AG20443 (cell line): ENCODE data around the gene RCSD1.
"Not testable (repeated sequence)": the region's sequence is repeated elsewhere in the genome, so short reads cannot be mapped to it uniquely, and the experiment has no call there.

Experiments
- DNase-seq: peaks from one replicate; pipeline ENCODE4 v3.0.0; 2012; ENCODE audit warnings: low spot score, mixed read lengths

RCSD1 gene

DNA sequence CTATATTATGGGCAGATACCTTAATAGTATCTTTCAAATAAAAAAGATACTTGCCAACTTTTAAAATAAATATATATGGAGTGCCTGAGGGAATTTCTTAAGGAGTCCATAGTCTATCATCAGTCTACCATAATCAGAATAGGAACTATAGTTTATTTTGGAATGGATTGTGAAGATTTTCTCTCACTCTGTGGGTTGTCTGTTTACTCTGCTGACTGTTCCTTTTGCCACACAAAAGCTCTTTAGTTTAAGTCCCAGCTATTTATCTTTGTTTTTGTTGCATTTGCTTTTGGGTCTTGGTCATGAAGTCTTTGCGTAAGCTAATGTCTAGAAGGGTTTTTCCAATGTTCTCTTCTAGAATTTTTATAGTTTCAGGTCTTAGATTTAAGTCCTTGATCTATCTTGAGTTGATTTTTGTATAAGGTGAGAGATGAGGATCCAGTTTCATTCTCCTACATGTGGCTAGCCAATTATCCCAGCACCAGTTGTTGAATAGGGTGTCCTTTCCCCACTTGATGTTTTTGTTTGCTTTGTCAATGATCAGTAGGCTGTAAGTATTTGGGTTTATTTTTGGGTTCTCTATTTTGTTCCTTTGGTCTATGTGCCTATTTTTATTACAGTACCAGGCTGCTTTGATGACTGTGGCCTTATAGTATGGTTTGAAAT, 112.5 kb downstream of the RCSD1 start:
- not testable (repeated sequence) for DNase-seq

DNA sequence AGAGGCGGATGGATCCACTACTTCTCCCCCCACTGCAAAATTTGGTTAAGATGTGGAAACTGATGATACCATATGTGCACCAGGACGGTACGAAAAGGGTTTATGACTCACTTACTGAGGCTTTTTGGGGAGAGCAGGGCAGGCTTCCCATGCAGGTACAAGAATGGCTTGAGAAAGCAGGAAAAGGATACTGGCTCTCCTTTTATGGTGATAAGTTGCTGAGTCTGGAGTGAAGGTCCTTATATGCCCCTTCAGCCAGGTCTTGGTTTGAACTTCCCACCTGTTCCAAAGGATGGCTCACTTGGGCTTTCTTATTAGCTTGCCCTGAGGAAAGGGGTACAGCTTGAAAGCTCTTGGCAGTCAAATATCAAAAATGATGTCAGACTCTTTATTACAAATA, 114.9 kb downstream of the RCSD1 start:
- no peak for DNase-seq

DNA sequence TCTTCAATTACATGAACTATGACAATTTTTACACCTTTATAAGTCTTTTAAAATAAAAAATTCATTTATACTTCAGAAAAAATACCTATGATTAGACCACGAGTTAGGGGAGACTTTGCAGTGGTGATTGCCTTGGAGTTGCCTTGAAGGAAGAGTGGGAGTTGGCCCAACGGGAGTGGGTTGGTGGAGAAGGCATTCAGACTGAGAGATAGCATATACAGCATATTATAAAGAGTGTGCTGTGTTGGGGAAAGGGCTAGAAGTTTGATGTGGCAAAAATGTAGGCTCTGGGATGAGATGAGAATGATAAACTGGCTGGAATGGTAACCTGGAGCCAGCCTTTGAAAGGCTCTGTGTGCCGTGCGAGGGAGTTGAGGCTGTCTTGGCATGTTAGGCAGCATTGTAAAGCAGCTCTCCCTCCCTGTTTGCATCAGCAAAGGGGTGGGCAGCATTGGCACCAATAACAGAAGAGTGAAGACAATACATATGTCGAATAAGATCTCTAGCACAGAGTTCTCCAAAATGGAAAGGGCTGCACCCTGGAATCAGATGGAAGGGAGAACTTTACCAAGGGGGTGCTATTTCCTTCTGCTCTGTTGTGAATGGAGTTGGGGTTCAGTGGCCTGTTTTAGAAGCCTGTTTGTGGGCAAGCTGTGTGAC, 116.1 kb downstream of the RCSD1 start:
- no peak for DNase-seq

DNA sequence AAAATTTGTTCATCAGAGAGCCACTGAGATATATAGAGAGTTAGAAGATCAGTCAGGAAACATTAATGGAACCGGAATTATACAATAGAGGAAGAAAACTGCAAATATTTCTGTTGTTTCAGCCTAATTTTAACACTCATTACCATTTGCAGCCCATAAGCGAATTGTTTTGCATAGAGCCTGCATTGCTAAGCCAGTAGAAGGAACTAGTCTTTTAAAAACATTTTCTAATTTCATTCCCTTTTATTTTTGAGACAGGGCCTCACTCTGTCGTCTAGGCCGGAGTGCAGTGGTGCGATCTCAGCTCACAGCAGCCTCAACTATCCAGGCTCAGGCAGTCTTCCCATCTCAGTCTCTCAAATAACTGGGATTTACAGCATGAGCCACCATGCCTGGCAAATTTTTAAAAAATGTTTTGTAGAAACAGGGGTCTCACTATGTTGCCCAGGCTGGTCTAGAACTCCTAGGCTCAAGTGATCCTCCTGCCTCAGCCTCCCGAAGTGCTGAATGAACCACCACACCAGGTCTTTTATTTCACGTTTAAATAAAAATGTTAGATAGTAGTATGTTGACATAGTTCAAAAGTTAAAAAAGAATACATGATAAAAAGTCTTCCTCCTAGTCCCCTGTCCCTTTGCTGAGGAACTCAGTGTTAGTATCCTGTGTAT, 117.1 kb downstream of the RCSD1 start:
- no peak for DNase-seq

DNA sequence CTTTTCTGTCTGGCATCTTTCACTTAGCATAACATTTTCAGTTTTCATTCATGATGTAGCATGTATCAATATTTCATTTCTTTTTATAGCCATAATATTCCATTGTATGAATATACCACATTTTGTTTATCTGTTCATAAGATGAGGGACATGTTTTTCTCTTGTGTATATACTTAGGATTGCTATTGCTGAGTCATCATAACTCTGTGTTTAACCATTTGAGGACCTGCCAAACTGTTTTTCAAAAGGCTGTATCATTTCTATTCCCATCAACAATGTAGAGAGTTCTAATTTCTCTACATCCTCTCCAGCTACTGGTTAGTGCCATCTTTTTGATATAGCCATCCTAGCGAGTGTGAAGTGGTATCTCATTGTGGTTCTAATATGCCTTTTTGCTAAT, 118.0 kb downstream of the RCSD1 start:
- DNase-seq, result no peak

DNA sequence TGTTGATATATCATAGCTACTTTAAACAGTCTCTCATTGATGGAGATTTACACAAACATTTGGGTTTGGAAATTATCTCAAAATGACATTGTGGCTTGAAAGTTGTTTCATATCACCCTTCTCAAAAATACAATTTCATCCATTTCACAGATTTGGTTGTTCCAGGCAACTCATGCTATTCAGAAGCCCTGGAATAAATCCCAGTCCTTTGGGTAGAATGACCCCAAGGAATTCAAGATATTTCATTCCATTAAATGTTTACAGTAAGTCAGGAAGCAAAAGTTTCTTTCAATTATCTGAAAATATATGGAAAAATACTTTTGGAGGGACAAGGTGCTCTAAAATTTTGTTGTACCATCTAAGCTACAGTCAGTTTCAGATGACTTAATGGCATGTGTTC, 118.9 kb downstream of the RCSD1 start:
- no peak for DNase-seq

DNA sequence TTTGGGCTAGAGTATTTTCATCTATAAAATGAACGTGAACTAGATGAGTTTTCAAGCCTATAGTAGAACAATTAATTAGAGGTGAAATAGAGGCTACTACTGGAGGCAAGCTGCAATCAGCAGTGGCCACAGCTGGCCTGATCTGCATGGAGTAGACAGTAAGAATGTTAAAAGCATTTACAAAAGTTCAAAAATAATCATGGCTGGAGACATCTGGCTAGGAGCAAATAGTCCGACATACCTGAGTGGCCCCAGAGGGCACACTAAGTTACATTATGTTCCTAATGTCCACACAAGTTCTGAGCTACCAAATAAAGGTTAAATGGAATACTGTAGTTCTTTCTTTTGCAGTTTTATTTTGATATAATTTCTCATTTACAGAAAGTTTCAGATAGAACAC, 119.7 kb downstream of the RCSD1 start:
- no peak for DNase-seq

DNA sequence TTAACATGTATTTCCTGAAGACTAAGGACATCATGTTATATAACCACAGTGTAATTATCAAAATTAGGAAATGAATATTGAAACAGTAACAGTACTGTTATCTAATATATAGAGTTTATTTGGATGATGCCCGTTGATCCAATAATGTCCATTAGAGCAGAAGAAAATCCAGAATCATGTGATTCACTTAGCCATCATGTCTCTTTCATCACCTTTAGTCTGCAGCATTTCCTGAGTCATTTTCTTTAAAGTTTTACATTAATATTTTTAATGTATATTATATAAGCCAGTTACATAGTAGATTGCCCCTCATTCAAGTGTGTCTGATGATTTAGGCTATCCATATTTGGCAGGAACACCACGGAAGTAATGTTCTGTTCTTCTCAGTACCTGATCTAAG, 120.6 kb downstream of the RCSD1 start:
- DNase-seq, result no peak

DNA sequence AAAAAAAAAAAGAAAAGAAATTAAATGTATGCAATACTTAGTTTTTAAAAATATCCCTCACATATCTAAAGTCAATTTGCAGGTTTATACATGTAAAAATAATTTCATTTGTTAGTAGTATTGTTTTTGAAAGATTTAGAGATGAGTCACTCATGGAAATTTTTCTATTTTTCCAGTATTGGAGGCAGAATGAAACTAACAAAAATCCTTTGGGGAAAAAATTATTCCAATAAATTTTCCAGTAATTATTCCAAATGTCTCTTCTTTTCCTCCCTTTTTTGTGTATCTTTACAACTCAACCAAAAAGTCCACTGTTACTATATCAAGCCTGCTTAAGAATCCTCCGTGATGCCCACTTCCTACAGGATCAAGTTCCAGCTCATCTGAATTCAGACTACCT, 121.6 kb downstream of the RCSD1 start:
- no peak for DNase-seq

DNA sequence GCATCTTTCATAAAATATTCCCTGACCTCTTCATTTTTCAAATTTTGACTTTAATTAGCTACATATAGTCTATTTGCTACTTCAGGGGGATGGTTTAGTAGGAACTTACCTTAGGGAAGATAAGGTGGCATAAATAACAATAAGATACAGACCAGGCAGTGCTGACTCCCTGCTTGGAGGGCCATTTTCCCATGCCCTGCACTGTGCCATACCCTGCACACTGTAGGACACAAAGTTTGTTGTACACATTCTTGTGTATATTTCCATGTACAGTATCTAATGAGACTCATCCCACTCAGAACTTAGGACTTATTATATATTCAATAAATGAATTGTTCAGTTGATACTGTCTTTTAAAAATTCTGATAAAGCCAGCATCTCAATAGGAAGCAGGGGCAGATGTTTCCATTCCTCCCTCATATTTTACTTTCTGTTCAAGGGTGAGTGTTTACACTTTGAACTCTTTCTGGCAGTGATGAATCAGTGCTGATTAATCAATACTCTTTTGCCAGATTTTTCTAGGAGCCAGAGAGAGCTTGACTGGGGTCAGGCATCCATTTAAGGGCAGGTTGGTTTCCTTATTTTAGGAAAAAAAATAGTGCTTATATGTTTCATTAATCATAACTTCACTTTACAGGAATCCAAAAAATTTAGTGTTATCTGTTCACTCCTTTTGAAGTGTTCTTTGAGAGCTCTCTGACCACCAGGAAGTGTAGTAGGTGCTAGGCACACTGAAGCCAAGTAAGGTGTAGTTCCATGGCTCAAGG, 122.4 kb downstream of the RCSD1 start:
- peak; percentile 18 for DNase-seq

DNA sequence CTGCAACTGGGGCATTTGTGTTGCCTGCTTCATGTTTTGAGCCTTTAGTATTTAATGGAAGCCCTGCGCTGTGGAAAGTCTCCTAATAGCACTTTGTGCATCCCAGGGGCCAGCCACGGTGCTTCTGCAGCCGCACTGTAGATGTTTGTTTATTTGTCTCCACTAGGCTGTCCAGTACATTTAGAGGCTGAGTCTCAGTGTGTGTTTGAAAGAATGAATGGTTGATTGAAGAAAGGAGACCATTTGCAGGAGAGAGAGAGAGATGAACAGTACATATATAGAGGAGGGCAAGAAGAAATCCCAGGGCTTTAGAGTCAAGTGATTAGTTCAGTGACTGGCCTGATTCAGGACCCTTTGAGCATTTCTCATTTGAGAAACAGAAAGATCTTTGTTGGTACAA, 125.6 kb downstream of the RCSD1 start:
- no peak for DNase-seq
